ENCODE data around the gene APBB3. TPM values are rescaled to one million over a fixed set of nuclear protein-coding genes. Genes with fewer than 3 reads are reported as not detected.
A peak's percentile ranks its signal among the peaks of the same experiment; 100 is the strongest.
"Not testable (repeated sequence)": the region's sequence is repeated elsewhere in the genome, so short reads cannot be mapped to it uniquely, and the experiment has no call there.

APBB3 gene
- total RNA-seq, 1 donor from 2014 or later = 47.8 TPM

DNA sequence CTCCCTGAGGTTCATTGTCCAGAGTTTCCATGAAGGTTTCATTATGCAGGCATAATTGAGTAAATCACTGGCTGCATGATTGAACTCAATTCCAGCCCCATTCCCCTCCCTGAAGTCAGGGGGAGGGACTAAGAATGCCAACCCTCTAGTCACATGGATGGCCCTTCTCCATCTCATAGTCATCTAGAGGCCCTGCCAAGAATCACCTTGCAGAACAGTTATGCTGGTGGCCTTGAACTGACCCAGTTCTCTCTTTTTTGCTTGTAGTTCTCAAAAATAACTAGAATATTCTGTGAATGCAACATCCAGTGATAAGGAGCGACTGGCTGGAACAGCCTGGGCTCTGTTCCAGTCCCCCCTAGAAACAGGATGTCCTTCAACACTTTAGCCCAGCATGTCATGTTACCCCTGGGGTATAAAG lies 31.9 kb upstream of the APBB3 start:
- Mint-ChIP-seq H3K27me3 (peaks cover 3% of the 10 kb centered on the region), H3K4me3 (ENCODE audit: low read depth) (no peak overlapping the region), H3K27ac (no peak overlapping the region), H3K36me3 (ENCODE audit: insufficient read depth) (no peaks in the 10 kb centered on the region), H3K9me3 (ENCODE audit: low read depth) (no peaks in the 10 kb centered on the region), H3K4me1 (ENCODE audit: low read depth) (no peaks in the 10 kb centered on the region)
- no peak for DNase-seq (ENCODE audit: low spot score, unreplicated experiment)
- no peak for TF ChIP-seq CTCF (IDR thresholded peaks at IDR 0.05; ENCODE audit: unreplicated experiment)

DNA sequence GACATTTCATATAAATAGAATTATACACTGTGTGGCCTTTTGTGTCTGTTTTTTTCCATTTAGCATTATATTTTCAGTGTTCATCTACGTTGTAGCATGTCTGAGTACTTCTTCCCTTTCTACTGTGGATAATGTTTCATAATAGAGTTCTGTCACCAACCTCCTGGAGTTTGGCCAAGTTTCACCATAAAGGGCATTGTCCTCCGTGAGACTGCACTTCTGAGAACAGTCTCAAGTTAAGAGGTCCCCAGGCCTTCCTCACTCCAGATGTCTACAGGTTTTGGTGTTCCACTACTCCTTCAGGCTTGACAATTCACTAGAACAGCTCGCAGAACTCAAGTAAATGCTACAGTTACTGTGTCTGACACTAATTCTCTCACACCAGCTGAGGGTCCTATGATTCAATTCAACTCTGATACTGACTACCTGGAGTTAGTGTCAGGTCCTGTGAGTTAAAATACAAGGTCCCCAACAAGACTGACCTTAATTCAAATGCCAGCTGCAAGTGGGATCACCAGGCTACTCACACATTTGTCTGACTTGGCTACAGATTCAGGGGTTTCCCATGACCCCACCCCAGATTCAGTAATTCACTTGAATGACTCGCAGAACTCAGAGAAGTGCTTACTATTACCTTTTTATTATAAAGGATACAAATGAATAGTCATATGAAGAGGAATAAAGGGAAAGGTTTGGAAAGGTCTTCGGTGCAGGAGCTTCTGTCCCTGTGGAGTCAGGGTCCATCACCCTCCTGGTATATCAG lies 31.3 kb upstream of the APBB3 start:
- Mint-ChIP-seq H3K9me3 (ENCODE audit: low read depth) (no peaks in the 10 kb centered on the region), H3K4me3 (ENCODE audit: low read depth) (no peak overlapping the region), H3K36me3 (ENCODE audit: insufficient read depth) (no peaks in the 10 kb centered on the region), H3K27me3 (peaks cover 3% of the 10 kb centered on the region), H3K27ac (no peak overlapping the region), H3K4me1 (ENCODE audit: low read depth) (no peaks in the 10 kb centered on the region)
- no peak for TF ChIP-seq CTCF (IDR thresholded peaks at IDR 0.05; ENCODE audit: unreplicated experiment)
- DNase-seq (ENCODE audit: low spot score, unreplicated experiment) = no peak

DNA sequence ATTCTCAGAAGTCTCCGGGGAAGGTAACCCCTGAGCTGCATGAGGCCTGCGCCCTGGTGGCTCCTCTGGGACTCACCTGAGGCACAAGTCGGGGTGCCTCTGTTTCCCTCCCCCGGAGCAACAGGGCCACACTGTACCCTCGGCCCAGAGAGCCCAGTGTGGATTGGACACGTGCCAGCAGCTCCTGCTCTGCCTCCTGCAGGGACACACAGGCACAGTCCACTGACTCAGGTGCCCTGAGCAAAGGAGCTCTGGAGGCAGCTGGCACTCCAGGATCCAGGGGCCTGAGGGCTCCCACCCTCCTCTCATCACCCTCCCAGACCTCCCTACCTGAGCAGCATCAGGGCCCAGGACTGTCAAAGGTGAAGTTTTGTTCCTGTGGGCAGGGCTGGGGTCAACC lies 29.8 kb upstream of the APBB3 start:
- H3K36me3 Mint-ChIP-seq (ENCODE audit: insufficient read depth) = no peaks in the 10 kb centered on the region
- no peaks in the 10 kb centered on the region for H3K4me1 Mint-ChIP-seq (ENCODE audit: low read depth)
- no peak overlapping the region for H3K4me3 Mint-ChIP-seq (ENCODE audit: low read depth)
- H3K27ac Mint-ChIP-seq = no peak overlapping the region
- no peaks in the 10 kb centered on the region for H3K9me3 Mint-ChIP-seq (ENCODE audit: low read depth)
- peaks cover 3% of the 10 kb centered on the region for H3K27me3 Mint-ChIP-seq
- DNase-seq (ENCODE audit: low spot score, unreplicated experiment) = no peak
- TF ChIP-seq CTCF (IDR thresholded peaks at IDR 0.05; ENCODE audit: unreplicated experiment) = no peak

DNA sequence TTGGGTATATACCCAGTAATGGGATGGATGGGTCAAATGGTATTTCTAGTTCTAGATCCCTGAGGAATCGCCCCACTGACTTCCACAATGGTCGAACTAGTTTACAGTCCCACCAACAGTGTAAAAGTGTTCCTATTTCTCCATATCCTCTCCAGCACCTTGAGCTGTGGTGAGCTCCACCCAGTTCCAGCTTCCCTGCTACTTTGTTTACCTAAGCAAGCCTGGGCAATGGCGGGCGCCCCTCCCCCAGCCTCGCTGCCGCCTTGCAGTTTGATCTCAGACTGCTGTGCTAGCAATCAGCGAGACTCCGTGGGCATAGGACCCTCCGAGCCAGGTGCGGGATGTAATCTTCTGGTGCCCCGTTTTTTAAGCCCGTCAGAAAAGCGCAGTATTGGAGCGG lies 28.7 kb upstream of the APBB3 start:
- H3K4me3 Mint-ChIP-seq (ENCODE audit: low read depth) = peak overlapping the region; percentile 74
- peak overlapping the region; percentile 94 for H3K27ac Mint-ChIP-seq
- H3K36me3 Mint-ChIP-seq (ENCODE audit: insufficient read depth); H3K4me1 Mint-ChIP-seq (ENCODE audit: low read depth); DNase-seq (ENCODE audit: low spot score, unreplicated experiment); H3K27me3 Mint-ChIP-seq; H3K9me3 Mint-ChIP-seq (ENCODE audit: low read depth): not testable (repeated sequence)

DNA sequence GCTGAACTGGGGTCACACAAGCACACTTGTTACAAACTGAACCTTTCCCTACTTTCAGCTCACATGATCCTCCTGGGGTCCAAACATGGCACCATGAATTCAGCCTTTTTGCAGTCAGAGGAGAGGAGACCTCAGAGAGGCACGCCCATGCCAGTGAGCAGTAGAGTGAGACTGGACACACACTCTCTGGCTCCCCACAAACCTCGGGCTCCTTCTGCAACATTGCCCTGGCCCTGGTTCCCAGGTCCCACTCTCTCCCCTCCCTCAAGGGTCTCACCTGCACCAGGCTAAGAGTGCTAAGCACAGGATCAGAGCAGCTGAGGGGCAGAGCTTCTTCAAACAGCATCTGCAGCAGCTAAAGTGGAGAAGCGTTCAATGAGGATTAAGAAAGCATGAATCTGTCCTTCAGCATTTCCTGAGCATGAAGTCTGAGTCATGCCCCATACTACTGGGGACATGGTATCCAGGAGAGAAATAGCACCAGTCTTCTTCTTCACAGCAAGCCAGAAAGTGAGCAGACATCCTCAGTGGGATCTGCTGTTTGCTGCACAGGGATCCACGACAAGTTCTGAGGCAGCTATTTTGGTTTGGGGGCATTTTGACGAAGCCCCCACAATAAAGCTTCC lies 27.5 kb upstream of the APBB3 start:
- Mint-ChIP-seq H3K9me3 (ENCODE audit: low read depth) (no peaks in the 10 kb centered on the region), H3K4me3 (ENCODE audit: low read depth) (no peak overlapping the region), H3K27ac (no peak overlapping the region), H3K36me3 (ENCODE audit: insufficient read depth) (no peaks in the 10 kb centered on the region), H3K27me3 (peaks cover 3% of the 10 kb centered on the region), H3K4me1 (ENCODE audit: low read depth) (no peaks in the 10 kb centered on the region)
- no peak for TF ChIP-seq CTCF (IDR thresholded peaks at IDR 0.05; ENCODE audit: unreplicated experiment)
- no peak for DNase-seq (ENCODE audit: low spot score, unreplicated experiment)

DNA sequence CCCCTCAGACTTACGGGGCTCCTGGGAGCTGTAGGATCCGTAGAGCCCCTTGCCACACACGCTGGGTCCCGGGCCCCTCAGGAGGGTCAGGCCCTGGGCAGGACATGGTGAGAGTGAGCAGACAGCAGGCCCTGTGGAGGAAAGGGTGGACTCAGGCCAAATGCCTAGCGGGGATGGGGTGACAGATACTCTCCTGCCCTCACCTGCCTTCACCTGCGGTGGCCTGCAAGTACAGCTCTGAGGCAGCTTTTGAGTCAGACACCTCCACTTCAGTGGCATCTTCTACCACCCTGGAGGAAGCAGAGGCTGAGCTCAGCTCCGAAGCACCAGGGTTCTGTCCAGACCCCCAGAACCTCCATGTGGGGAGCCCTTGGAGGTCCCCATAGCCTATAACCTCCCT lies 26.5 kb upstream of the APBB3 start:
- DNase-seq (ENCODE audit: low spot score, unreplicated experiment) = no peak
- TF ChIP-seq CTCF (IDR thresholded peaks at IDR 0.05; ENCODE audit: unreplicated experiment) = no peak
- H3K4me1 Mint-ChIP-seq (ENCODE audit: low read depth) = no peaks in the 10 kb centered on the region
- no peak overlapping the region for H3K27ac Mint-ChIP-seq
- H3K27me3 Mint-ChIP-seq = peaks cover 3% of the 10 kb centered on the region
- no peak overlapping the region for H3K4me3 Mint-ChIP-seq (ENCODE audit: low read depth)
- H3K36me3 Mint-ChIP-seq (ENCODE audit: insufficient read depth) = no peaks in the 10 kb centered on the region
- no peaks in the 10 kb centered on the region for H3K9me3 Mint-ChIP-seq (ENCODE audit: low read depth)

Data from progenitor cell of endocrine pancreas (in vitro differentiated cells).